DMS 273 (cell line): Measurements from ENCODE around the gene SH3RF3.

Experiments used
- DNase-seq: peaks from one replicate; lab custom pipeline; 2025; ENCODE audit not compliant: unreplicated experiment; lab: John Stamatoyannopoulos, UW

SH3RF3 gene

GRCh38 chr2:109482361-109482861 is 353.4 kb downstream of the SH3RF3 start:
- peak; percentile 71 for DNase-seq

GRCh38 chr2:109486711-109487535 is 357.9 kb downstream of the SH3RF3 start:
- DNase-seq = no peak

DNA sequence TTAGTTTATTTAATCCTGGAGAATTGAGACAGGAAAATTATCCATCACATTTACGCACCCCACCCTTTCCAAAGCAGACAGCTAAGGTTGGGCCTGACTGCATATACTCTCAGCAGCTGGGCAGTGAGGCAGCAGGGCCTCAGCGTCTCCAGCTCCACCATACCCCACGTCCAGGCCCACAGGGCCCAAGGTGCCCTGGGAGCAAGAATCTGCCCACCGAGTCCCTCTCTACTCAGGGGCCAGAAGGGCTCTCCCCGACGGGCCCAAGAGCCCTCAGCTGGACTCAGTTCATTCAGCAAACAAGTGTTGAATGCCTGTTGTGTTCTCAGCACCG is 358.5 kb downstream of the SH3RF3 start:
- DNase-seq = no peak

DNA sequence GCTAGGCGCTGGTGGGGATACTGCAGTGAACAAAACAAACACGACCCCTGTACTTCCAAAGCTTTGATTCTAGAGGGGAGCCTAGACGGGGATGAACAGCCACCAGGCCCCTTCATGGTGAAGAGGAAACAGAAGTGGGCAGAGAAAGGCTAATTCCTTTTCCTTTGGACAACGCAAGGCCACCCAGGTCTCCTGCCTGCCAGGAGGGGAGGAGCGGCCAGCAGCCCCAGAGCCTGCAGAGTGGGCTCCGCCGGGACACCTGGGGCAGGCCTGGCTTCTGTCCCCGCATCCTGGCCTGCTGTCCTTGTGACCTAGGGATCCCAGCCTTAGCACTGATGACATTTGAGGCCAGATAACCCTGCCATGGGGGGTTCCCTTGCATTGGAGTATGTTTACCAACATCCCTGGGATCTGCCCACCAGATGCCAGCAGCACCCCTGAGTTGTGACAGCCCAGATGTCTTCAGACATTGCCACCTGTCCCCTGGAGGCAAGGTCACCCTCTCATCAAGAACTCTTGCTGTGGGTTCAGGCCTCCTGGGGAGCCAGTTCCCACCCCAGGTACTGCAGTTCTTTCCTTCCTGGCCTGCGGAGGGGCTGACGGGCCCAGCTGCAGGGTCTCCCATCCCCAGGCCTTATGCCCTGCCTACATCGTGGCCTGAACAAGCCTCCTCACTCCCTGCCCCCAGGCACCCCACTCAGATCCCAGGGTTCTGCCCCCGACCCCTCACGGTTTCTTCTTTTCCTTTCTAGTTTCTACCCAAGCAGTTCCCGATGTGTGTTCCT is 359.1 kb downstream of the SH3RF3 start:
- DNase-seq = no peak

DNA sequence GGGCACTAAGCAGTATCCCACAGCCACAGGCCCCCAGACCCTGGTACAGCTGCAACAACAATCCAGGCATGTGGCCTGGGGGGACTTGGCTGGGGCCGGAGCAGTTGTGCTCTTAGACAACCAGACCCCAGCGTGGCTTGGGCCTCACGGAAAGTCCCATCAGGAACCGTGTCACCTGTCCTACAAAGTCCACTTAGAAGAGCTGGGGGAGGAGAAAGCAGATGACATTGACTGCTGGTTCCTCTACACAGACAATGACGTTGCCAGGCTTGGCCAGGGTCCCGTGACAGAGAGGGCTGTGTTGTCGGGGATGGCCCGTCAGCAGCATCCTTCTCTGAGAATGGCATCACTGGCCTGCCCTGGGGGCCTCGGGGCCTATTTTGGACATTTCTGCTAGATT is 360.3 kb downstream of the SH3RF3 start:
- DNase-seq = no peak

DNA sequence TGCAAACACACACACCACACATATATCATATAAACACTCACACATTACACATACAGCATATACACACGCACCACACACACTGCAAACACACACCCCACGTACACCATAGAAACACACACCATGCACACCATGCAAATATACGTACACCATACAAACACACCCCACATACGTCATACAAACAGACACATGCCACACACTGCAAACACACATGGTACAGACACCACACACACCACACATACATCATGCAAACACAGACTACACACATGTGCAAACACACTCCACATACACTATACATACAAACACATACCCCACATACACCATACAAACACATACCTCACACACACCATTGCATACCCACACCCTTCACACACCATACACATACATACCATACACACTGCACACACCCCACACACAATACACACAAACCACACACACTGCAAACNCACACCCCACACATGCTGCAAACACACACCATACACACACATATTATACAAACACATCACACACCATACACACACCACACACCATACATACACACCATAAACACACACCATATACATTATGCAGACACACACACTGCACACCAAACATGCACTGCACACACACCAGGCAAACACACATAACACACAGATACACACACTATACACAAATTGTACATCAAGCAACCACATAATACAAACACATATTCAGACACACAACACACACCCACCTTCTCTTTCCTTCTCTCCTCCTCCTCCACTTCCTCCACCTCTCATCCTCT is 364.4 kb downstream of the SH3RF3 start:
- no peak for DNase-seq

GRCh38 chr2:109494351-109494750 is 365.3 kb downstream of the SH3RF3 start:
- no peak for DNase-seq

DNA sequence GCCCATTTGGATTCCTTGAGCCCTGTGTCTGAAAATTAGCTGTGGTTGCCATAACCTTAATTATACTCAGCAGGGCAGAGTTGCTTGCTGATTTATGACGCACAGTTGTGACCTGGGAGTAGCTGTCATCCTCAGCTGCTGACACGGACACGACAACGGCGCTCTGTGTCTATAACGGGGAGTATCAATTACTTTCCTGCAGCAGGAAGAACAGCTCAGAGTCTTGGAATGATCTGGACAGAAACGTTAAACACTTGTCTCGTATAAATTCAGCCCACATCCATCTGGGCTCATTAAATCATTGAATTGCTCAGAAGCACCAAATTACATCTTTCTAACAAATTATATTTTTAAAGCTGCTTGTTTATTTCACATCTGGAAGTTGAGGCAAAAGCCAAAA is 368.5 kb downstream of the SH3RF3 start:
- DNase-seq = no peak

- DNase-seq = peak; percentile 83
These were observed 369.2 kb downstream of the SH3RF3 start for GRCh38 chr2:109497911-109498870.

DNA sequence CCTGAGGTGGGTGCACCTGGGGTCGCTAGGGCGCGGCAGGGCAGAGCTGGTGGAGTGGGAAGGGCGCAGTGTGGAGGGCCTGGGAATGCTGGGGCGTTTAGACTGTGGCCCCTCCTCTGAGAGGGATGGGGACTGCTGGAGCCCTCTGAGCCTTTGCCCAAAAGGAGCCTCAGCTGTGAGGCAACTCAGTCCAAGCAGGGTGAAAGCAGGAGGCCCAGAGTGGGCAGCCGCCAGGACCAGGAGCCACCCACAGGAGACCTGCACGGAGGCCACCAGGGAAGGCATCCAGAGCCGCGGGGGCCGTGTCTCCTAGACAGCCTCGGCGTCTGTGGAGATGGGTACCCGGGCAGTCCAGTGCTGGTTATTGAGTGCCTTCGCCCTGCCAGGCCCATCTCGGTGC is 369.9 kb downstream of the SH3RF3 start:
- no peak for DNase-seq

DNA sequence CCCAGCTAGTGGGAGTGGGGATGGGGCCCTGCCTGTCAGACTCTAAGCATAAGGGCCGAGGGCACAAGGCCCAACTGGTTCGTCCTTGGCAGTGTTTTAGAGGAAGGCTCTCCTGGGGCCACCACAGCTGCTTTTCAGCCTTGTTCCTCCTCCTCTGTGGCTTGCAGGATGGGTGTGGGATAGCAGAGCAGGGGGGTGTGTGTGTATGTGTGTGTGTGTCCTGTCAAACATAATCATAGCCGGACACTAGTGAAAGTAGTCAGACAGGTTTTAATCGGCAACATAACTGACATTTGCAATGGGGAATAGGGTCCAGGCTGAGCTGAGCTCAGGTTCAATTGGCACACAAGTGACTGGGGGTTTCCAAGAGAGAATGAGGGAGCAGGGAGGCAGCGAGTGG is 370.6 kb downstream of the SH3RF3 start:
- DNase-seq = no peak

- no peak for DNase-seq
These were observed 371.9 kb downstream of the SH3RF3 start for GRCh38 chr2:109500910-109501309.

GRCh38 chr2:109501461-109501860 is 372.5 kb downstream of the SH3RF3 start:
- no peak for DNase-seq

- DNase-seq = no peak
These were observed 374.2 kb downstream of the SH3RF3 start for GRCh38 chr2:109503191-109503590.

- DNase-seq = no peak
These were observed 378.2 kb downstream of the SH3RF3 start for GRCh38 chr2:109507217-109507616.

DNA sequence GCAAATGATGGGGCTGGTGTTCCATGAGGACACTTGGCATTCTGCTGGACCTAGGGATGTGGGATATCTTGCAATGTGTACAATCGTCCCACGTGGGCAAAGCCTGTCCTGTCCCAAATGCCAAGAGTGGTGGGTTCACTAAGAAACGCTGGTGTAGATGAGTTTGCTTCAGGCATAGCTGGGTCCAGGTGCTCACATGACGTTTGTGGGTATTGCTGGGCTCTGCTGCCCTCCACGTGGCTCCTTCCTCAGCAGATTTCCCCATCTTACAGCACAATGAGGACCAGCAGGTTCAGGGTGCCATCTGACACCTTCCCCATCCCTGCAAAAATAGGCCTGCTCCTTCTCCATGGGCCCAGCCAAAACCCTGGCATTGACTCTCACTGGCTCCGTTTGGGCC is 378.8 kb downstream of the SH3RF3 start:
- no peak for DNase-seq

DNA sequence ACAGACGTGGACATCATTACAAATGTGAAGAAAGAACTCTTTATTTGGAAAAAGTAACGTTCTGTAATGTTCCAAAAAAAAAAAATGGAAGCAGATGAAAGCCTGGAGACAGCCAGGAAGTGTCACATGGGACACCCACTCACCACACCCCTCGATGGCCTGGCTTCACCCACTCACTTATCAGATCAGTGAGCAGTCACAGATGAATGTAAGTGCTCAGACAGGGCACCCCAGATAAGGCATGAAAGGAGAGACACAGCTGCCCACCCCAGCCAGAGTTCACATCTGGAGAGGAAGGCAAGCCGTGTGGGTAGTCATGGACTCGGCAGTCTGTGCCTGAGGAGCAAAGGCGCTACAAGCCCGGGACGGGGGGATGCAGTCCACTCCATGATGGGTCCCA is 379.6 kb downstream of the SH3RF3 start:
- DNase-seq = no peak

DNA sequence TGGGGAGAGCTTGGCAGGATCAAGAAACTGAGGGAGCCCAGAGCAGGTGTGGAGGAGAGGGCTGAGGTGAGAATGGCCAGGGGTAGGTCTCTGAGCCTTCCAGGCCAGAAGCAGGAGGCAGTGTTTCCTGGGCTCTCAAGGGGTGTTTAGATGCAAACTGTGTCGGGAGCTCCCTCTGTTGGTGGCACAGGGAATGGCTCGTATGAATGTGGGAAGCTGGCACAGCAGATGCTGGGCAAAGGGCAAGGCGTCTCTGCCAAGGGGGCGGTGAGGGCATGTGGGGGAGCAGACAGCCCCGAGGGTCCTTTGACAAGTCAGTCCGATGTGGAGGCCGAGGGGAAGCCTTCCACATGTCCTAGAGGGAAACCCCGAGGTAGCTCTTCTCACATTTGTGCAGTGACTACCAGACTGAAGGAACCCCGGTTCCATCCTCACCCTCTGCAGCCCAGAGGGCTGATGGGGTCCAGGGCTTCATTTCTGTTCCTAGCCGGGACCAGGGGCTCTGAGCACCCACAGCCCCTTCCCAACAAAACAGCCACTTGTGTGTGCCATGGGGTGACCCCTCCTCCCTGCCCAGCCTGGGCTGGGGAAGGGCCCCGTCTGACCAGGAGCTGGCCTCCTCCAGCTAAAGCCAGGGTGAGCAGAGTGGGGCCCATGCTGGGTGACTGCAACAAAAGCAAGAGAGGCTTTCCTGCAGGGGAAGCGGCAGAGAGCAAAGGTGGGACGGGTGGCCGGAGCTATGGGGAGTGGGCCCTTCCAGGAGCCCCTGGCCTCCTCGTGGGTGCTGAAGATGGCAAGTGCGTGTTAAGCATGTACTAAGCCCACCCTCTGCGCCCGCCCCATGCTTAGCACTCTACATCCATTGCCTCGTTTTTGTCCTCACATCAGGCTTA is 381.4 kb downstream of the SH3RF3 start:
- DNase-seq = peak; percentile 91

GRCh38 chr2:109511168-109511567 is 382.2 kb downstream of the SH3RF3 start:
- no peak for DNase-seq
